DND-41 (cell line): ENCODE data around the gene PEF1.

Experiments
- CTCF ChIP-seq: IDR thresholded peaks from 2 replicates; pipeline ENCODE4 v1.5.1; 2012; ENCODE audit warnings: borderline replicate concordance, low read length, moderate library complexity, mild to moderate bottlenecking; ENCODE audit not compliant: poor library complexity, severe bottlenecking; ENCODE audit errors: extremely low read depth
- EZH2 ChIP-seq: IDR thresholded peaks from 3 replicates; pipeline ENCODE4 v1.6.1; 2012; ENCODE audit warnings: borderline replicate concordance, low read depth, mild to moderate bottlenecking, moderate library complexity, low read length, inconsistent platforms; ENCODE audit not compliant: severe bottlenecking

GRCh38 chr1:31617218-31617915 is 27.3 kb downstream of the PEF1 start, which contains the start of gene HCRTR1:
- TF ChIP-seq CTCF: no peak
- no peak for TF ChIP-seq EZH2
